ENCODE results near the gene ASIC3. TPM values are rescaled to one million over a fixed set of nuclear protein-coding genes. Genes with fewer than 3 reads are reported as not detected.

Gene ASIC3
- total and polyA plus RNA-seq, 2 experiments from 2014 or later: 6.8 to 9.8 TPM

GRCh38 chr7:151003572-151003971, 44.8 kb upstream of the ASIC3 start:
- Histone ChIP-seq H3K36me3 (no peaks in the 10 kb centered on the region), H3K4me1 (ENCODE audit: low read depth) (peaks cover 3% of the 10 kb centered on the region), H3K27ac (no peak overlapping the region), H3K9me3 (ENCODE audit: low read depth) (no peaks in the 10 kb centered on the region), H3K4me3 (no peak overlapping the region), H3K27me3 (no peaks in the 10 kb centered on the region)
- no peak for DNase-seq (ENCODE audit: low read depth in 1 of 2, low spot score in 1 of 2)
- TF ChIP-seq, protein P1, sequence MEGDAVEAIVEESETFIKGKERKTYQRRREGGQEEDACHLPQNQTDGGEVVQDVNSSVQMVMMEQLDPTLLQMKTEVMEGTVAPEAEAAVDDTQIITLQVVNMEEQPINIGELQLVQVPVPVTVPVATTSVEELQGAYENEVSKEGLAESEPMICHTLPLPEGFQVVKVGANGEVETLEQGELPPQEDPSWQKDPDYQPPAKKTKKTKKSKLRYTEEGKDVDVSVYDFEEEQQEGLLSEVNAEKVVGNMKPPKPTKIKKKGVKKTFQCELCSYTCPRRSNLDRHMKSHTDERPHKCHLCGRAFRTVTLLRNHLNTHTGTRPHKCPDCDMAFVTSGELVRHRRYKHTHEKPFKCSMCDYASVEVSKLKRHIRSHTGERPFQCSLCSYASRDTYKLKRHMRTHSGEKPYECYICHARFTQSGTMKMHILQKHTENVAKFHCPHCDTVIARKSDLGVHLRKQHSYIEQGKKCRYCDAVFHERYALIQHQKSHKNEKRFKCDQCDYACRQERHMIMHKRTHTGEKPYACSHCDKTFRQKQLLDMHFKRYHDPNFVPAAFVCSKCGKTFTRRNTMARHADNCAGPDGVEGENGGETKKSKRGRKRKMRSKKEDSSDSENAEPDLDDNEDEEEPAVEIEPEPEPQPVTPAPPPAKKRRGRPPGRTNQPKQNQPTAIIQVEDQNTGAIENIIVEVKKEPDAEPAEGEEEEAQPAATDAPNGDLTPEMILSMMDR (IDR thresholded peaks at IDR 0.05; ENCODE audit: low read depth, low read length): no peak

- TF ChIP-seq, protein P1 (IDR thresholded peaks at IDR 0.05; ENCODE audit: low read depth, low read length): no peak
- Histone ChIP-seq H3K9me3 (ENCODE audit: low read depth) (no peaks in the 10 kb centered on the region), H3K27ac (no peak overlapping the region), H3K36me3 (no peaks in the 10 kb centered on the region), H3K4me3 (no peak overlapping the region), H3K4me1 (ENCODE audit: low read depth) (peaks cover 22% of the 10 kb centered on the region), H3K27me3 (no peaks in the 10 kb centered on the region)
- DNase-seq (ENCODE audit: low read depth in 1 of 2, low spot score in 1 of 2): no peak
Observed at GRCh38 chr7:151005566-151005965, 42.8 kb upstream of the ASIC3 start.

- Histone ChIP-seq H3K9me3 (ENCODE audit: low read depth) (no peaks in the 10 kb centered on the region), H3K4me3 (no peak overlapping the region), H3K4me1 (ENCODE audit: low read depth) (peaks cover 30% of the 10 kb centered on the region), H3K27me3 (no peaks in the 10 kb centered on the region), H3K27ac (no peak overlapping the region), H3K36me3 (no peaks in the 10 kb centered on the region)
- TF ChIP-seq, protein P1 (IDR thresholded peaks at IDR 0.05; ENCODE audit: low read depth, low read length): no peak
- DNase-seq (ENCODE audit: low read depth in 1 of 2, low spot score in 1 of 2): no peak
Observed at GRCh38 chr7:151006590-151007300, 41.6 kb upstream of the ASIC3 start.

- DNase-seq (ENCODE audit: low read depth in 1 of 2, low spot score in 1 of 2): peak in 1 of 2 donors; percentile 39
- no peaks in the 10 kb centered on the region for H3K27me3 ChIP-seq
- TF ChIP-seq, protein P1 (IDR thresholded peaks at IDR 0.05; ENCODE audit: low read depth, low read length): no peak
- H3K4me3 ChIP-seq: no peak overlapping the region
- H3K27ac ChIP-seq: no peak overlapping the region
- H3K9me3 ChIP-seq (ENCODE audit: low read depth): no peaks in the 10 kb centered on the region
- H3K4me1 ChIP-seq (ENCODE audit: low read depth): peaks cover 30% of the 10 kb centered on the region
- no peaks in the 10 kb centered on the region for H3K36me3 ChIP-seq
Observed at GRCh38 chr7:151007469-151007898, 40.8 kb upstream of the ASIC3 start.

- TF ChIP-seq, protein P1 (IDR thresholded peaks at IDR 0.05; ENCODE audit: low read depth, low read length): no peak
- H3K27me3 ChIP-seq: no peaks in the 10 kb centered on the region
- no peak overlapping the region for H3K27ac ChIP-seq
- DNase-seq (ENCODE audit: low read depth in 1 of 2, low spot score in 1 of 2): peak in 1 of 2 donors; percentile 75
- H3K4me1 ChIP-seq (ENCODE audit: low read depth): peaks cover 30% of the 10 kb centered on the region
- no peaks in the 10 kb centered on the region for H3K36me3 ChIP-seq
- H3K9me3 ChIP-seq (ENCODE audit: low read depth): no peaks in the 10 kb centered on the region
- H3K4me3 ChIP-seq: no peak overlapping the region
Observed at GRCh38 chr7:151008143-151008510, 40.2 kb upstream of the ASIC3 start.
